ENCODE results near the gene IMPG1.

IMPG1 gene, protein sequence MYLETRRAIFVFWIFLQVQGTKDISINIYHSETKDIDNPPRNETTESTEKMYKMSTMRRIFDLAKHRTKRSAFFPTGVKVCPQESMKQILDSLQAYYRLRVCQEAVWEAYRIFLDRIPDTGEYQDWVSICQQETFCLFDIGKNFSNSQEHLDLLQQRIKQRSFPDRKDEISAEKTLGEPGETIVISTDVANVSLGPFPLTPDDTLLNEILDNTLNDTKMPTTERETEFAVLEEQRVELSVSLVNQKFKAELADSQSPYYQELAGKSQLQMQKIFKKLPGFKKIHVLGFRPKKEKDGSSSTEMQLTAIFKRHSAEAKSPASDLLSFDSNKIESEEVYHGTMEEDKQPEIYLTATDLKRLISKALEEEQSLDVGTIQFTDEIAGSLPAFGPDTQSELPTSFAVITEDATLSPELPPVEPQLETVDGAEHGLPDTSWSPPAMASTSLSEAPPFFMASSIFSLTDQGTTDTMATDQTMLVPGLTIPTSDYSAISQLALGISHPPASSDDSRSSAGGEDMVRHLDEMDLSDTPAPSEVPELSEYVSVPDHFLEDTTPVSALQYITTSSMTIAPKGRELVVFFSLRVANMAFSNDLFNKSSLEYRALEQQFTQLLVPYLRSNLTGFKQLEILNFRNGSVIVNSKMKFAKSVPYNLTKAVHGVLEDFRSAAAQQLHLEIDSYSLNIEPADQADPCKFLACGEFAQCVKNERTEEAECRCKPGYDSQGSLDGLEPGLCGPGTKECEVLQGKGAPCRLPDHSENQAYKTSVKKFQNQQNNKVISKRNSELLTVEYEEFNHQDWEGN

DNA sequence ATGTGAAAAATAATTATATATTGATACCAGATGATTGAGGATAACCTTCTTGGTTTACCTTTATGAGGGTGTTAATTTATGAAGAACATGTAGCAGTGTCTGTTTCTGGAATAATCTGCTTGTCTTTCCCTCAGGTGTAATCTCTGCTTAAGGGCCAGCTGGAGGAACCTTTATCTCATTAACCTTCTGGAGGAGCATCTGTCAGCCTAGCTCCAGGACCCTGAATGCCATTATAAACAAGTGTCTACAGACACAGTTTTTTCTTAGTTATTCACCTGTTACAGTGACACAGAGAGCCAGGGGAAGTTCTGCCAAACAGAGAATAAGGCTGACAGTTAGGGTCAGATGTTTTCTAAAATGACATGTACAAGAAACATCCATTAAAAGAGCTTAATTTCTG is at the start of gene IMPG1:
Gene IMPG1, minus strand, starts transcription at position 101 of the 400 bp plus-strand sequence. CDS start 174 bp downstream, outside the sequence.
- no peak for DNase-seq

DNA sequence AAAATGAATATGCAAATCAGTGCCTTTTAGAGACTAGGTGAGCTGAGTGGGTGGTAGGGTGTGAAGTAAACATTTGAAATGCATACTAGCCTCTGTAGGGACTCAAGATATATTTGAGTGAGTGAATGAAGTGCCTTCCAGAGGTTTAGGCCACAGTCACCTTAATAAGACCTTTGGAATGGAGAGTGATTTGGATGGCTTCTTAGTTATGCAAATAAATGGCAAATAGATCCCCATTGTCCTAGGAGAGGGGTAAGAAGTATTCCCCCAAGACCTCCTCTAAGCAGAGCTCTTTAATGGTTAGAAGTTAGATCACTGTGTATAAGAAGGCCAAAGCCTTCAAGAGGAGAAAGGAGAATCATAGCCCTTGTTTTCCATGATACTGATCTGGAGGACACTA is 47.8 kb upstream of the IMPG1 start:
- no peak for DNase-seq

DNA sequence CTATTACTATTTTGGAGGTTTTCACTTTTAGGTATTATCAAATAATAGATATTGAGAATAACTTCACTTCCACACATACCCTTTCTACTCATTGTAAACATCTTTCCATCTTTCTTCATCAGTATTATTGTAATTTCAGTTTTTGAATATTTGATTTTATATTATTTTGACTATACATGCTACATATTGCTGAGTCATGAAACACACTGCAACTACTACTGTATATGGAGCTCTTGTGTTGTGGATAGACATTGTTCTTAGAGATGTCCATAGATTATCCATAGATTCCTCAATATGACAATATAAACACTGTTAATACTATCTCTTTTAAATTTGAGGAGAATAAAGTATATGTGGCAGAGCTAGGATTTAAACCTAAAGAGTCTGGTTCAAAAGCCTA is 819 bp upstream of the IMPG1 start:
- DNase-seq, result no peak

DNA sequence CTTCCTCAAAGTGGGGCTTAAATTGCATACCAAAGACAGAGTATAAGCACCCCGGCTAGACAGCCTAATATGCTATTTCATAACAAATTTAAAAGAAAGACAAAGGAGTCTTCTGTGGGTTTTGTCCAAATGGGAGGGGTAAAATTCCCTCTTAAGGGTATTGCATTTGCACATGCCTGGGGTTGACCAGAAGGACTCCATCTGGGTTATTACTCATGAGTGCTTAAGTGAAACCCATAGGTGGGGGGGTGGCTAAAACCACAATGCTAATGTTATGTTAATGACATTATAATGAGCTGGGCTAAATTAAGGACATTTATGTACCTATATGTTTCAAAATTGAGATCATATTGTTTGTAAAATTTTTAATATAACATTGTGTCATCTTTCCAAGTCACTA is 15.0 kb downstream of the IMPG1 start:
- DNase-seq, result no peak

DNA sequence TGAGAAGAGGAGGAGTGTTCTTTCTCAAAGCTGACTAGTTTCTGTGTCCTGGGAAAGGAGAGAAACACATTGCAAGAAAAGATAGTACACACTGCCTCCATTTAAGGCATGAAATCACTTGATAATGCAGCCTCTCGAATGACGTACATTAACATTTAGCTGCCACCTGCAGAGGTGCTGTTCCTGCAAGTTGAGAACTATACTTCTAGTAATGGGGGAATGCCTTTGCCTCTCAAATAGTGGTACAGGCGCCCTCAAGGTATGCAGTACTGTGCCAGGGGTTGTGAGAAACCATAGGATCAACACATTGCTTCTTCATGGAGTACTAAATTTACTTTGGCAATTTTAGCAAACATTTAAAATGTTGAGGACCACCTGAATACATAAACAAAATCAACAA is 20.1 kb downstream of the IMPG1 start:
- DNase-seq, result no peak

DNA sequence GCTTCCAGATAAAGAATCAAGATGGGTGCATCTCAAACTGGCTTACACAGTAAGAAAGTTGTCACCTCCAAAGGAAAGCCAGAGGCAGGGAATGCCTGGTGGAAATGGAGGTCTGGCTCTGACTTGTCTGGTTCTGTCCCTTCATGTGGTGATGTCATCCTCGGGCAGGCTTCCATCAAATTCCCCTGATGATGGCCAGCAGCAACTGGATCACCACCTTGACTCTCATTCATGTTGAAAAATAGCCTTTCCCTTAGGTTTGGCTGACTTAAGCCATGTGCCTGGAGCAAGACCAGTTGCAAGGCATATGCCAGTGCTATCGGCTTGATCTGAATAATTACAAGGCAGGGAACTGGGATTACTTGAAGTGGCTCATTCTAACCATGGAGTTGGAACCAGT is 28.8 kb downstream of the IMPG1 start:
- DNase-seq, result no peak

DNA sequence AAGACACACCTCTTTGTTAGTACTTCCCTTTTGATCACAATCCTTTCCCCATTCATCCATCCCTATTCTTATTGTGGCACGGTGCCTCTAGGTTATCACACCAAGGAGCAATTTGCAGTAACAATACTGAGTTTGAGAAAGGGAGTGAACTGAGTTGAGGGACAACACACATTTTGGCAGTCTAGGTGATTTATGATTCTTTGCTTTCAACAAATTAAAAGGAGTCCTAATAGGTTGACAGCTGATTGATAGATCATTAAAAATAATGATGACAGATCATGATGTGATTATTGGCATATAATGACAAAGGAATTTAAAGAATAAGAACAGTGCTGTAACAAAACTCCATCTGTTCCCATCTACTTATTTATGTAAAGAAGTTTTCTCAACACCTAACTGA is 36.7 kb downstream of the IMPG1 start:
- DNase-seq, result no peak

DNA sequence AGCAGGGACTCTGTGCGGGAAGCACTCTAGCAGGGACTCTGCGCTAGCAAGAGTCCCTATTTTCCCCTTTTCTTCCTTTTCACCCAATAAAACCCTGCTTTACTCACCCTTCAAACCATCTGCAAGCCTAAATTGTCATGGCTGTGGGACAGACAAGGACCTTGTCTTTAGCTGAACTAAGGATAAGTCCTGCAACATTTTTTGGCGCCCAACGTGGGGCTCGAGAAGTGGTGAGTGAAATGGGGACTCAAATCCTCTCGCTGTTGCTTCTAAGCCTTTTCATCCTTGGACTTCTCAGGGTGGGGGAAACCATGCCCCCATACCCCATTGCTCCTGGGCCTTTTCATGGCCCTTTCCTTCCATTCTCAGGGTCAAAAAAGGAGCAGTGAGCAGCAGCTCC is 46.4 kb downstream of the IMPG1 start:
- DNase-seq, result no peak

DNA sequence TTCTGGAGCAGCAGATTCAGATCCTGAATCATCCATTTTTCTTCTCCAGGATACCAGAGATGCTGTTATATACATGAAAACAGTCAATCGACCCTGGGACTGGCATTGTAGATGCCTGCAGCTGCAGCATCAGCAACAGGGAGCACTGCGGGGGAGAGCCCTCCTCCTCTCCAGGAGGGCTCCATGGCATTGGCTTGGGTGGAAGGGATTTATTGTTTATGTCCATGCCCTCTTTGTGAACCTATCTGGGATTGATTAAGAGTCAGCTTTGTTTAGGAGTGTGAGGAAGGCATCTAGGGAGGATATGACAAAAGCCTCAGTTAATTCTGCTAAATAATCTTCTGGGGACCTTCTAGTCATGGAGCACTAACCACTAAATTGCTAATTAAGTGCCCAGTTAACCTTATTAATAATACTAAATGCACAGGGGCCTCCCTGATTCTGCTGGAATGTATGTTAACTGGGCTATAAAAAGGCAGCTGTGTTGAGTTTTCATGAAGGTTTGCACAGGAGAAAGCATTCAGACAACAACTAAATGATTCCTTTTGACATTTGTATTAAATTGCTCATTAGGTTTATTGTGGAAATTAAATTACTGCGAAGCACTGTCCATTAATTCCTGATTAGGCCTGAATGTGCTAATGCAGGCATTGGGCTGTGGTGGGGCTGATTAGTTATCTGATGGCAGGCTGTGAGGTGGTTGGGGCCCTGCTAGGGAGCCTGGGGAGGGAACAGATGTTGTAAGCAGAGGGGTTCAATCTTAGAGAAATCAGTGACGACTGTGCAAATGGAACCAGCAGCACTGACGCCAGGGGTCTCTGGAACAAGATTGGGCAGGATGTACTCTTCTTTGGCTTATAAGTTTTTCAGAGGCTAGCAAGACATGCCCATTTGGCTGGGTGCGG is 57.6 kb downstream of the IMPG1 start:
- DNase-seq, result no peak

DNA sequence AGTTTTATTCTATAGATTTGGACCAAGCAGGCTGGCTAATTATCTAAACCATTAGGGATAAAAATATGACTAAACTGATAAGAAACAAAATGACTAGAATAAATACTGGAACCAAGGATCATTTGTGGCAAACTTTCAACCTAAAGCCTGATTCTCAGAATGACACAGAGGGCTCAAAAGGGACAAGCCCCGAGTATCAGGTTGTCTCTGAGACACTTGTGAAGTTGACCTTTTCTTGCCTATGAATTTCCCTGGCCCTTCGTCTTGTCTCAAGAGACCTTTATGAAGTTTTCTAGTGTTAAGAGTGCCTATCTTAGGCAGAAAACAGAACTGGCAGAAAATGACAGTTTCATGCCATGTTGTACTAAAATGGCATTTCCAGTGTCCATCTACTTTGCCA is 68.3 kb downstream of the IMPG1 start:
- DNase-seq, result no peak

DNA sequence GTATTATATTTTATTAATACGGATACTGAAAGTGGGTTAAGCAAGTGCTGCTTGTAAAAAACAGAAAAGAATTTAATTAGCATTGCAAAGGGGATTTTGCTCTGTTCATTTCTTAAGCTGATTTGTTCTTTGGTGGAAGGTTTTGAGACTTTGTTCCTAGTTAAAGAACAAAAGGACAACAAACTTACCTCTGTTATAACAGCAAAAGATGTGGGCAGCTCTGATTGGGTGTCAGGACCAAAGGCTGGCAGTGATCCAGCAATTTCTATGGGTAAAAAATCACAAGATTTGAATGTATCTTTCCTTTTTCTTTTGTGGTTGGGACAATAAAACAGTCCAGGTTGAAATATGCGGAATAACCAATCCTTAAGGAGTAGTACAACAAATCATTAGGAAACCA is 68.8 kb downstream of the IMPG1 start:
- DNase-seq, result no peak

DNA sequence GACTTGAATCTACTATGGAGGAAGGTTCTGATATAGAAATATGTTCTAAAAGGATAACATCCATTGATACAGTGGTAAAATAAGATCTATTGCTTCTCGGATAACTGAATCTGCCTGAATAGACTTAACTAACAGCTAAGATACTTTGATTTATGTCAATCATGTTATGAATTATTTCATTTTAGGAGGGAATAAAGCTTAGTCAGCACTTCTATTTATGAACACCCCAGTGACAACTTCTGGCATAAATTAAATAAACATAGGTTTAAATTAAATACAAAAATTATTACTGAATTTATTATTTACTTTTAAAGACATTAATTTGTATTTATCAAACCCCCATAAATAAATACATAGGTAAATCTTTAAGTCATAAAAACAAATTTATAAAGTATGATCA is 69.3 kb downstream of the IMPG1 start:
- no peak for DNase-seq

DNA sequence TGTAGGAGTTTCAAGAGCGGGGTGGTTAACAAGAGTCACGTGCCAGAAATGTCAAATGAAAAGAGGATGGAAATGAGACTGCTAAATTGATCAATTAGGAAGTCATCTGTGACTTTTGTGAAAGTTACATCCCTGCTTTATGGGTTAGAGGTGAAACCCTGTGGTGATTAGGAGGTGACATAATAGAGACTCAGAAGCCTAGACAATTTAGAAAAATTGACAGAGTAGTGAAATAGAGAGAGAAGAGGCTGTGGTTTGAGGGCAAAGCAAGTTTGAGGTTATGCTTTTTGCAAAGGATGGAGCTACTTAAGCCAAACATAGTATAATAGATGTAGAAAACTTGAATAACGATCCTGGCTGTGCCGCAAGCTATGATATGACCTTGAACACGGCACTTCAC is 71.8 kb downstream of the IMPG1 start:
- DNase-seq, result no peak

DNA sequence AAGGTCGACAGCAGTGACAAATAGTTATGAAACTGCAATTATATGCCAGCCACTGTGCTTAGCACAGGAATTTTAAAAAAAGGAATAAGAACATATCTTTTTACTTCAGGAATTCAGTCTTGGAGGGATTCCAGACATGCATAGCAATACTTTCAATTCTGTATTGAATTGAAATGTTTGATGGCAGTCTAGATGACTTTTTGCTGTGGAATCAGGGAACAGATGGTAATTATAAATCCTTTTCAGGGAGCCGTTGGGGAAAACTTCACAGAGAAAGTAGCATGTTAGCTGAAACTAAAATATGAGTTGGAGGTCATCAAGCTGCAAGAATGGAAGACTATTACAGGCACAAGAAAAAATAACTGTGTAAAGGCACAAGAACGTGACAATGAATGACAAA is 74.8 kb downstream of the IMPG1 start:
- no peak for DNase-seq

DNA sequence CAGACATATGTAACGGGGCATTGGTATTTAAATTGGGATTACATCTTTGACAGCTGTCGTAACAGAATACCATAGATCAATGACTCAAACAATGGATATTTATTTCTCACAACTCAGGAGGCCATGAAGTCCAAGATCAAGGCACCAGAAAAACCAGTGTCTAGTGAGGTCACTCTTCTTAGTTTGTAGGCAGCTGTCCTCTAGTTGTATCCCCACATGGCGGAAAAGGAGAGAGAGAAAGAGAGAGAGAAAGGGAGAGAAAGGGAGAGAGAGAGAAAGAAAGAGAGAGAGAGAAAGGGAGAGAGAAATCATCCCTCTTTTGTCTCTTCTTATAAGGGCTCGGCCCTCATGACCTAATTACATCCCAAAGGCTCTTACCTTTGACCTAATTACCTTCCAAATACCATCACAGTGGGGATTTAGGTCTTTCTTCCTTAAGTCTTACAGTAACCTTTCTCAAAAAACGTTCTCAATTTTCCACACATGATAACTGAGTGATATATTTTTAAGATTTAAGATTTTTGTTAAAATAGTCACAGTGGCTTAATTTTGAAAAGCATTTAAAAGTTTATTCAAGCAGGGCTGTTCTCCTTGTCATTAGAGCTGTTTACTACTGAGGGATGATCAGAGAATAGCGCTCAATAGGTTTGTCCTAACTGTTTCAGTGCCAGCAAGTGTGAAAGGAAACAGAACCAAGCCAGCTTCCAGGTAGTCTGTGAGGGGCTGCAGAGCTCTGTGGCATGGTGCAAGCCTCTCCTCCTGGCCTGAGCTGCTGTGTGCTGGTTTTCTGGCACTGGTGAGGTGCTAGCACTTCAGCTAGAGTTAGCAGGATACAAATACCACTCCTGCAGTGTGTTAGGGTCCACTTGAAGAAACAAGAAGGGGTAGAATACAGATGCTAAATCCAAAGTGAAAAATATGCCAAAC is 79.0 kb downstream of the IMPG1 start:
- no peak for DNase-seq

DNA sequence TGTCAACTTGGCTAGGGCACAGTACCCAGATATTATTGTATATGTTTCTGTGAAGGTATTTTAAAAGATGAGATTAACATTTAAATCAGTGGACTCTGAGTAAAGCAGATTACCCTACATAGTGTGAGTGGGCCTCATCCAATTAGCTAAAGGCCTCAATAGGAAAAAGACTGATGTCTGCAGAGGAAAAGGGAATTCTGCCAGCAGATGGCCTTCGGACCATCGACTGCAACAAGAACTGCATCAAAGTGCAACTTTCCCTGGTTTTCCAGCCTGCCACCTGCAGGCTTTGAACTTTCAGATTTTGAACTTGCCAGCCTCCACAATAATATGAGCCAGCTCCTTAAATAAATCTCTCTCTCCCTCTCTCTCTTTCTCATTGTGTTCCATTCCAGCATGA is 80.5 kb downstream of the IMPG1 start:
- no peak for DNase-seq

DNA sequence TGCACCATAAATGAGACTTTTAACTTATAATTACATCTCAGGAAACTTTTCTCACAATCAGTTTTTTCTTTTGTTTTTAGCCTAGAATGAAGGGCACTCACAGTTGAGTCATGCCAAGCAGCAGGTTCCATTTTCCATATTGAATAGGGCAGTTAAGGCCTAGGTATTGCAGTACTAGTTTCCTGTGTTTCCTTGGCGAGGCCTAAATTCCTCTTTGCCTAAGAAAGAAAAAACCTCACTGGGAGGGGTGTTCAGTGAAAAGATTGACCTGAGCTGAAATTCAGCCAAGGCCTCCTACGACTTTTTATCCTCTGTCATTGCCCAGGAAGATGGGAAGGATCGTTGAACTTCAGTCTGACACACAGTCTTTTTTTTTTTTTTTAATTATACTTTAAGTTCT is 85.5 kb downstream of the IMPG1 start:
- no peak for DNase-seq

DNA sequence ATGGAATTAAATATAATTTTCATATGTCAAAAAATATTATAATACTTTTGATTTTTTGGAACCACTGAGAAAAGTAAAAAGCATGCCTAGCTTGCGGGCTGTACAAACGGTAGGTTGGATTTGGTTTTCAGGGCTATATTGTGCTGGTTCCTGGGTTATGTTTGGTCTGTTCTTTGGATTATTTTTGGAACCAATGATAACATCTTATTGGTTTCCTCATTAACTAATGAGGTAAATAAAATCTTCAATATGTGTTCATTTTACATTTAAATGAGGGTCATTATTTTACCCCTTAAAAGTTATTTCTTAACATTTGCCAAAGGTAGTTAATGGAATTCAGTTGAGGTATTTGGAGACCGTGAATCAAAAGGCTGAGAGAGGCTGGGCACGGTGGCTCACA is 96.6 kb downstream of the IMPG1 start:
- no peak for DNase-seq

DNA sequence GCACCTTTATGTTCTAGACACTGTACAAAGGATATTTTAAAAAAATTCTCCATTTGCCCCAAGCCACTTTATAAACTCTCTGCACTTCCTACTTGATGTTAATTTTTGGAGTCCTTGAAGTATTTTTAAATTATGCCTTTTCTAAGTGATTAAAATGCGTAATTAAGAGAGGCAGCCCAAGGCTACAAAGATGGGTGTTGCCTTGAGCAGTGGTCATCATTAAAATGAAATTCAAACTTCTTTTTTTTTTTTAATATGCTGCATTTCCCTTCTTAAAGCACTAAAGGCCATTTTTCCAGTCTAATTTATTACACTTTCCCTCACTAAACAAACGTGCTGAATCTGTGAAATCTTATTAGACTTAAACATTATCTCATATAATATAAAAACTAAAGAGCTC is 102.4 kb downstream of the IMPG1 start:
- DNase-seq, result no peak

DNA sequence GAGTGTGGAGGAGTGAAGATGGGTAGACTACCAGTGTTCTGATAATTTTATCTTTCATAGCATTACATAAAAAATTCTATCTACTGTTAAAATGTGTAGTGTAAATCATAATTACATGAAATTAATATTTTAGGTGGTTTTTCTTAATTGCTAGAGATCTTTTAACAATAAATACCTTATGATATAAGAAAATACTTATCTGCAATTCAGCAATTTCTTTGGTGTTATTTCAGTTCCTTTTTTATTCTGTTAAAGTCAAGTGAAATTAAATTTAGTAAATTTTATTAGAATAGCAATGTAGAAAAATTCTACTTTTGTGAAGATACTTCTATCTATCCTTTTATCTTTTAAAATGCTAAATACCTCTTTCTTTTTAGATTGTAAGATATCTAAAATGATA is 104.3 kb downstream of the IMPG1 start:
- no peak for DNase-seq

DNA sequence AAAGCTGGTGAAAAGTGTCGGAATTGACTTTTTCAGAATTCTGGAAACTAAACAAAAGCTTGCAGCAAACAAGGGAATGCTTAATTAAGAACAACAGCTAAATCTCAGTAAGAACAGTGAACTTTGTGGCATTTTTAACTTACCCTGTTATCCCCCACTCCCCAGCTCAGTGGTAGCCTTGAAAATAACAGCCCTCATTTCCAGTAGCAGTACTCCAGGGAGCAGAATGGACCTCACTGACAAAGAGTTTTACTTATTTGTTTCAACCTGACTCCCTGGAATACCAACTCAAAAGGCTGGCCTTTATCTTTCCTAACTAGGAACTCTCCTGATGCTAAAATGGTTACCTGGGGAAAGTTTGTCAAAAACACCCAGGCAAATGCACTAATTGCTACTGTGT is 108.9 kb downstream of the IMPG1 start:
- no peak for DNase-seq

DNA sequence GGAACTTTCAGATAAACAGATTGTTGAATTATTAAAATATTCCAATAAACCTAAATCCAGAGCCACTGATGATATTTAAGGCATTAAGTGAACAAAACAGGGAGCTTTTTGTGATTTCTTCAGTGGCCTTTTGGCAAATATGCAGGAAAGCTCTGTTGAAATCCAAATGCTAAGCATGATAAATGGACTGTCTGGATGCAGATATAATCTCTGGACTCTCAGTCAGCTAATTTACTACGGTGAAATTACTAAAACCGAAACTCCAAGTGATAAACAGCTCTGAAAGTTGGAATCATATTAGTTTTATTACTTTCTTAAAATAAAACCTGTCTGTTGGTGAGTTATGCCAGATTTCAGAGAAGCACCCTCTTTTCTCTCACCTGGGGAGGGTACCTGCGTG is 120.3 kb downstream of the IMPG1 start:
- DNase-seq, result no peak

All from activated naive CD4-positive, alpha-beta T cell treated with anti-CD3 and anti-CD28 coated beads, Interleukin-2, amount 50 U/mL, for 16 hours (primary cell).